Erythroblast (primary cell): Measurements from ENCODE around the gene SCUBE1.

ENCODE experiments used
- GATA1 ChIP-seq: IDR thresholded peaks from 2 replicates; pipeline ENCODE4 v1.6.1; 2011; ENCODE audit warnings: low read depth, mild to moderate bottlenecking, control low read depth, low read length, moderate library complexity
- POLR2A ChIP-seq: IDR thresholded peaks from 2 replicates; pipeline ENCODE4 v1.6.1; 2011; ENCODE audit warnings: mild to moderate bottlenecking, low read length

GRCh38 chr22:43153899-43154298, 189.3 kb downstream of the SCUBE1 start:
- TF ChIP-seq GATA1 (no peak), POLR2A (no peak)
